ENCODE measurements around the gene TTC7B.

DNA sequence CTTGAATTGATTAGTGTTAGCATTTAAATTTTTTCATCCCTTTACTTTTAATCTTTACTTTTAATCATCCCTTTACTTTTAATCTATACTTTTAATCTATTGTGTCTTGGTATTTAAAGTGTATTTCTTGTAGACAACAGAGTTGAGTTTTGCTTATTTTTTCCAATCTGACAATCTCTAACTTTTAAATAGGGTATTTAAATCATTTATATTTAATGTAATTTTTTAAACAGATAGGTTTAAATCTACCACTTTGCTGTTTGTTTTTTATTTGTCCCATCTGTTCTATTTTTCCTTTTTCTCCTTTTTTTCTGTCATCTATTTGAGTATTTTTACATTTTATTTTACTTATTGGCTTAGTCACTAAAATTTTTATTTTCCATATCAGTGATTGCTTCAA is 68.3 kb downstream of the TTC7B start:
- TF ChIP-seq, protein P1, sequence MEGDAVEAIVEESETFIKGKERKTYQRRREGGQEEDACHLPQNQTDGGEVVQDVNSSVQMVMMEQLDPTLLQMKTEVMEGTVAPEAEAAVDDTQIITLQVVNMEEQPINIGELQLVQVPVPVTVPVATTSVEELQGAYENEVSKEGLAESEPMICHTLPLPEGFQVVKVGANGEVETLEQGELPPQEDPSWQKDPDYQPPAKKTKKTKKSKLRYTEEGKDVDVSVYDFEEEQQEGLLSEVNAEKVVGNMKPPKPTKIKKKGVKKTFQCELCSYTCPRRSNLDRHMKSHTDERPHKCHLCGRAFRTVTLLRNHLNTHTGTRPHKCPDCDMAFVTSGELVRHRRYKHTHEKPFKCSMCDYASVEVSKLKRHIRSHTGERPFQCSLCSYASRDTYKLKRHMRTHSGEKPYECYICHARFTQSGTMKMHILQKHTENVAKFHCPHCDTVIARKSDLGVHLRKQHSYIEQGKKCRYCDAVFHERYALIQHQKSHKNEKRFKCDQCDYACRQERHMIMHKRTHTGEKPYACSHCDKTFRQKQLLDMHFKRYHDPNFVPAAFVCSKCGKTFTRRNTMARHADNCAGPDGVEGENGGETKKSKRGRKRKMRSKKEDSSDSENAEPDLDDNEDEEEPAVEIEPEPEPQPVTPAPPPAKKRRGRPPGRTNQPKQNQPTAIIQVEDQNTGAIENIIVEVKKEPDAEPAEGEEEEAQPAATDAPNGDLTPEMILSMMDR (IDR thresholded peaks at IDR 0.05; ENCODE audit: borderline replicate concordance, extremely low read depth, low read length, poor library complexity, severe bottlenecking): no peak
- no peak for TF ChIP-seq EZH2 (IDR thresholded peaks at IDR 0.05; ENCODE audit: borderline replicate concordance, low read depth, low read length, severe bottlenecking)
